ENCODE data around the gene STON2. TPM values are rescaled to one million over a fixed set of nuclear protein-coding genes. Genes with fewer than 3 reads are reported as not detected.

STON2 gene, protein sequence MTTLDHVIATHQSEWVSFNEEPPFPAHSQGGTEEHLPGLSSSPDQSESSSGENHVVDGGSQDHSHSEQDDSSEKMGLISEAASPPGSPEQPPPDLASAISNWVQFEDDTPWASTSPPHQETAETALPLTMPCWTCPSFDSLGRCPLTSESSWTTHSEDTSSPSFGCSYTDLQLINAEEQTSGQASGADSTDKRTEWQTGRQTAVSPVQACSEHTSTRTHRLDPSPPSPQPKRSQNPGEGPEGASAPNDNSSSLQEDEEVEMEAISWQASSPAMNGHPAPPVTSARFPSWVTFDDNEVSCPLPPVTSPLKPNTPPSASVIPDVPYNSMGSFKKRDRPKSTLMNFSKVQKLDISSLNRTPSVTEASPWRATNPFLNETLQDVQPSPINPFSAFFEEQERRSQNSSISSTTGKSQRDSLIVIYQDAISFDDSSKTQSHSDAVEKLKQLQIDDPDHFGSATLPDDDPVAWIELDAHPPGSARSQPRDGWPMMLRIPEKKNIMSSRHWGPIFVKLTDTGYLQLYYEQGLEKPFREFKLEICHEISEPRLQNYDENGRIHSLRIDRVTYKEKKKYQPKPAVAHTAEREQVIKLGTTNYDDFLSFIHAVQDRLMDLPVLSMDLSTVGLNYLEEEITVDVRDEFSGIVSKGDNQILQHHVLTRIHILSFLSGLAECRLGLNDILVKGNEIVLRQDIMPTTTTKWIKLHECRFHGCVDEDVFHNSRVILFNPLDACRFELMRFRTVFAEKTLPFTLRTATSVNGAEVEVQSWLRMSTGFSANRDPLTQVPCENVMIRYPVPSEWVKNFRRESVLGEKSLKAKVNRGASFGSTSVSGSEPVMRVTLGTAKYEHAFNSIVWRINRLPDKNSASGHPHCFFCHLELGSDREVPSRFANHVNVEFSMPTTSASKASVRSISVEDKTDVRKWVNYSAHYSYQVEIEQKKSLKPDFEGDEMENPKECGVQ
- not detected for total RNA-seq
- not detected for polyA plus RNA-seq

DNA sequence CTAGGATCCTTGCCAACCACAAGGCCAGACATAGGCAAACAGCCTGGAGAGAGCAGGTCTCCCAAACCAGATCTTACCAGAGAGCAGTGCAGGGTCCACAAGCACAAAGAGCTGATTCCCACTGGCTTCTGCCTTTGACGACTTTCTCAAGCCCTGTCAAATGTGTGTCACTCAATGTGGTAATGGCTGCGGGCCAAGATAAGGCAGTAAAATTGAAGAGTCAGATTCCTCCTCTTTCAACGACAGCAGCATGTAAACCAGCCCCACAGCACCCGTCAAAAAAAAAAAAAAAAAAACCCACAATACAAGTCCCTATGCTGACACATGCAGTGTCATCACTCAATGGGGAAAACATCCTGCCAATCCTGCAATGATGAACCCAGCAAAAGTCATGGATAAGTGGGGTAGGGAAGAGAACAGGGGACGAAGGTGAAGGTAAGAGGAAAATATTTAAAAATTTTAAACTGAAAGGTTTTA lies at the start of gene STON2:
Gene STON2, minus strand, starts transcription at position 123 of the 477 bp plus-strand sequence. CDS start 1,942 bp downstream, outside the sequence.
- H3K9me3 Mint-ChIP-seq = peaks cover 0 to 3% (median 0%) of the 10 kb centered on the region in 8 donors
- Histone ChIP-seq H3K4me1 (ENCODE audit: insufficient read depth, low read length) (no peaks in the 10 kb centered on the region), H3K4me3 (ENCODE audit: low read length in 2 of 2) (no peak within 1 kb of the TSS), H3K27me3 (ENCODE audit: insufficient read depth, low read length) (no peaks in the 10 kb centered on the region), H3K27ac (ENCODE audit: low read depth, low read length) (no peak within 1 kb of the TSS), H3K36me3 (ENCODE audit: insufficient read depth, low read length) (no peaks in the 10 kb centered on the region), H3K9me3 (ENCODE audit: control insufficient read depth in 1 of 2, low read length in 2 of 2) (no peaks in the 10 kb centered on the region)
- H3K36me3 Mint-ChIP-seq = no peaks in the 10 kb centered on the region
- no peak for DNase-seq
- no peak within 1 kb of the TSS for H3K4me3 Mint-ChIP-seq
- no peak within 1 kb of the TSS for H3K27ac Mint-ChIP-seq
- POLR2A ChIA-PET (ENCODE audit: partially characterized antibody) = no interaction called here
- CTCF ChIA-PET (ENCODE audit: partially characterized antibody) = no interaction called here
- intact Hi-C loops (cut with micrococcal nuclease) = no loop called here
- H3K4me1 Mint-ChIP-seq = no peaks in the 10 kb centered on the region
- H3K27me3 Mint-ChIP-seq = peaks cover 1 to 5% of the 10 kb centered on the region in 2 donors

DNA sequence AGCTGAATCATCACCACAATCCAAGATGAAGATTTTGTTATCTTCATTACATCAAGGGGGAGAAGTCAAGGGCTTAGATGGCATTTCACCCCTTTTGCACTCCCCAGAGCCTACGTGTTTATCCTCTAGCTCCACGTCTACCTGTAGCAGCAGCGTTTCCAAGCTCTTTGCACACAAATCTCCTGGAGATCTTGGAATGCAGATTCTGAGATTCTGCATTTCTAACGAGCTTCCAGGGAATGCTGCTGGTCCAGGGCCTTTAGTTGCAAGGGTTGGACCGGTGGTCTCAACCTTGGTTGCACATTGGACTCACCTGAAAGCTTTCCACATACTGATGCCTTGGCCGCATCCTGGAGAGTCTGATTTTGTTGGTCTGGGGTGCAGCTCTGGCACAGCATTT lies 49.5 kb upstream of the STON2 start:
- H3K27me3 ChIP-seq (ENCODE audit: insufficient read depth, low read length) = no peaks in the 10 kb centered on the region
- no peak overlapping the region for H3K4me3 ChIP-seq (ENCODE audit: low read length in 2 of 2)
- POLR2A ChIA-PET (ENCODE audit: partially characterized antibody) = no interaction called here
- no peaks in the 10 kb centered on the region for H3K9me3 ChIP-seq (ENCODE audit: control insufficient read depth in 1 of 2, low read length in 2 of 2)
- intact Hi-C loops (cut with micrococcal nuclease) = no loop called here
- no peaks in the 10 kb centered on the region for H3K4me1 ChIP-seq (ENCODE audit: insufficient read depth, low read length)
- no peaks in the 10 kb centered on the region for H3K36me3 ChIP-seq (ENCODE audit: insufficient read depth, low read length)
- H3K27ac ChIP-seq (ENCODE audit: low read depth, low read length) = no peak overlapping the region
- Mint-ChIP-seq H3K36me3 (no peaks in the 10 kb centered on the region), H3K4me3 (no peak overlapping the region), H3K27ac (no peak overlapping the region), H3K4me1 (peaks cover 0 to 4% (median 3%) of the 10 kb centered on the region in 4 donors), H3K9me3 (no peaks in the 10 kb centered on the region), H3K27me3 (peaks cover 9 to 21% of the 10 kb centered on the region in 2 donors)
- no peak for DNase-seq
- CTCF ChIA-PET (ENCODE audit: partially characterized antibody) = interaction anchor here (1.2 kb wide), 2 partner anchors 9 to 14 kb away, joined by 3 to 4 read pairs; no protein-coding TSS in a partner anchor

DNA sequence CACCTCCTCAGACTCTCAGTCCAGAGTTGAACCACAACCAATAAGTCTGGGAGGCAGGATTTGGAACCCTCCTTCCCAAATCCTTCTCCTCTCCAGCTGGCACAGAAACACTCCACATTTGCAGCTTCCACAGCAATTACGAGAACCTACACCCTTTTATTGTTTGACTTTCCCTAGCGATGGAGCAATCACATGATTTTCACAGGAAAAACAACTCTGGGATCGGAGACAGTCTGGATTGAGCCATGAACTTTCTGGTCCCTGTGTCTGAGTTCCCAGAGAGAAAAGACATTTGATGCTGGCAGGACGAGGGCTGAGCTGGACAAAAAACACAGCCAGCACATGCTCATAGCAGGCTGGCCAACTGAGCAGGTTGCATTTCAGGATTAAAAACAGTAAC lies 49.0 kb upstream of the STON2 start:
- Histone ChIP-seq H3K9me3 (ENCODE audit: control insufficient read depth in 1 of 2, low read length in 2 of 2) (no peaks in the 10 kb centered on the region), H3K27ac (ENCODE audit: low read depth, low read length) (no peak overlapping the region), H3K36me3 (ENCODE audit: insufficient read depth, low read length) (no peaks in the 10 kb centered on the region), H3K27me3 (ENCODE audit: insufficient read depth, low read length) (no peaks in the 10 kb centered on the region), H3K4me1 (ENCODE audit: insufficient read depth, low read length) (no peaks in the 10 kb centered on the region), H3K4me3 (ENCODE audit: low read length in 2 of 2) (no peak overlapping the region)
- H3K9me3 Mint-ChIP-seq = no peaks in the 10 kb centered on the region
- peaks cover 8 to 21% of the 10 kb centered on the region in 2 donors for H3K27me3 Mint-ChIP-seq
- no peak overlapping the region for H3K4me3 Mint-ChIP-seq
- no peaks in the 10 kb centered on the region for H3K36me3 Mint-ChIP-seq
- no peak overlapping the region for H3K27ac Mint-ChIP-seq
- CTCF ChIA-PET (ENCODE audit: partially characterized antibody) = interaction anchor here (1.2 kb wide), 2 partner anchors 9 to 14 kb away, joined by 3 to 4 read pairs; no protein-coding TSS in a partner anchor
- intact Hi-C loops (cut with micrococcal nuclease) = no loop called here
- no peak for DNase-seq
- POLR2A ChIA-PET (ENCODE audit: partially characterized antibody) = no interaction called here
- H3K4me1 Mint-ChIP-seq = peaks cover 0 to 4% (median 3%) of the 10 kb centered on the region in 4 donors

DNA sequence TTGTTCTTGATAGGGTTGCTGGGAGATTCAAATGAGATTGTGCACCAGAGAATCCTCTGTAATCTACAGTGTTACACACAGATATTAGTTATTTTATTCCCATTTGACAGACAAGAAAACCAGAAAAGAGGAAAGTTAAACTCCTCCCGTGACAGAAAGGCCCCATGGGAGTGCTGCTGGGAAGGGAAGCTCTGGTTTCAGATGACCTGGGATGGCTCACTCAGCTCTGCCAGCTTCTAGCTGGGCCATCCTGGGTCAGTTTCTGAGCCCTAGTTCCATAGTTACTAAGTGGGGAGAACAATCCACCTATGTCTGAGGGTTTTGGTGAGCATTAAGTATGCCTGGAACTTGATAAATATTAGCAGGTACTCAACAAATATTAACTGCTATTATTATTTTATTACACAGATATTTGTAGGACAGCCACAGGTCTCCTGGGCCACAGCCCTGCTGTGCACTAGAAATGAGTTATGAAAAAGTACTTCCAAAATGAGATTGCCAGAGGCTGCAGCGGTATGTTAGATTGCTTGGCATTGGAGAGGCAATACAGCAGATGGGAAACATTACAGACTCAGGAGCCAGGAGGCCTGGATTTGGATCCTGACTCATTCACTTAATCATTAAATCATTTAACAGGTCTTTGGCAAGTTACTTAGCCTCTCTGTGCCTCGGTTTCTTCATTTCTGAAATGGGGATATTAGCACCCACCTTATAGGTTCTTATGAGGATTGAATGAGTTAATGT lies 47.1 kb upstream of the STON2 start:
- POLR2A ChIA-PET (ENCODE audit: partially characterized antibody) = no interaction called here
- intact Hi-C loops (cut with micrococcal nuclease) = no loop called here
- Histone ChIP-seq H3K9me3 (ENCODE audit: control insufficient read depth in 1 of 2, low read length in 2 of 2) (no peaks in the 10 kb centered on the region), H3K27ac (ENCODE audit: low read depth, low read length) (no peak overlapping the region), H3K27me3 (ENCODE audit: insufficient read depth, low read length) (no peaks in the 10 kb centered on the region), H3K4me3 (ENCODE audit: low read length in 2 of 2) (no peak overlapping the region), H3K4me1 (ENCODE audit: insufficient read depth, low read length) (no peaks in the 10 kb centered on the region), H3K36me3 (ENCODE audit: insufficient read depth, low read length) (no peaks in the 10 kb centered on the region)
- no peak for DNase-seq
- no peaks in the 10 kb centered on the region for H3K36me3 Mint-ChIP-seq
- no peaks in the 10 kb centered on the region for H3K9me3 Mint-ChIP-seq
- H3K27me3 Mint-ChIP-seq = peaks cover 16 to 29% of the 10 kb centered on the region in 2 donors
- CTCF ChIA-PET (ENCODE audit: partially characterized antibody) = no interaction called here
- H3K4me3 Mint-ChIP-seq = no peak overlapping the region
- no peak overlapping the region for H3K27ac Mint-ChIP-seq
- H3K4me1 Mint-ChIP-seq = no peaks in the 10 kb centered on the region

DNA sequence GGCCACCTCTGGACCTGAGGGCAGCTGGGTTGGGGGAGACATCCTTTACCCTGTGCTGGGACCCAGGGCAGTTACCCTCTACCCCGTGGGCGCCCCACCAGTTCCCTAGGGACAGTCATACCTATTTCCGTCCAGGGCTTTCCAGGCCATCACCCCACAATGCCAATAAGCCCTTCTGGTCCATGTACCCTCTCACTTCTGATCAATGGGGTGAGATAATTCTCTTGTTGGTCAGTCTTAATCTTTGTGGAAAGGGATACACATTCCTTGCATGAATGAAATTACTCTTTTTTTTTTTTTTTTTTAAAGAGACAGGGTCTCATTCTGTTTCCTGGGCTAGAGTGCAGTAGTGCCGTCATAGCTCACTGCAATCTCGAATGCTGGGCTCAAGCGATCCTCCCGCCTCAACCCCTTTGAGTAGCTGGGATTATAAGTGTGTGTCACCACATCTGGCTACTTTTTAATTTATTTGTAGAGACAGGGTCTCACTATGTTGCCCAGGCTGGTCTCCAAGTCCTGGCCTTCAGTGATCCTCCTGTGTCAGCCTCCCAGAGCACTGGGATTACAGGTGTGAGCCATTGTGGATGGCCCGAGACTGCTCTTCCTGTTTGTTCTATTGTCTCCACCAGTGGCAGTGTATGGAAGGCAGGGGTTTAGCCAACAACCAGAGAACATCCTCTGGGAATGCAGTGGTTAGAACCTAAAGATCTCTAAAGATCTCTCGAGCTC lies 46.3 kb upstream of the STON2 start:
- H3K4me1 Mint-ChIP-seq = no peaks in the 10 kb centered on the region
- POLR2A ChIA-PET (ENCODE audit: partially characterized antibody) = no interaction called here
- CTCF ChIA-PET (ENCODE audit: partially characterized antibody) = no interaction called here
- no peak overlapping the region for H3K4me3 Mint-ChIP-seq
- H3K27ac Mint-ChIP-seq = no peak overlapping the region
- no peak overlapping the region for H3K4me3 ChIP-seq (ENCODE audit: low read length in 2 of 2)
- intact Hi-C loops (cut with micrococcal nuclease) = no loop called here
- no peak for DNase-seq
- H3K27me3 ChIP-seq (ENCODE audit: insufficient read depth, low read length) = no peaks in the 10 kb centered on the region
- no peaks in the 10 kb centered on the region for H3K36me3 ChIP-seq (ENCODE audit: insufficient read depth, low read length)
- H3K9me3 Mint-ChIP-seq = no peaks in the 10 kb centered on the region
- no peaks in the 10 kb centered on the region for H3K36me3 Mint-ChIP-seq
- no peaks in the 10 kb centered on the region for H3K4me1 ChIP-seq (ENCODE audit: insufficient read depth, low read length)
- H3K9me3 ChIP-seq (ENCODE audit: control insufficient read depth in 1 of 2, low read length in 2 of 2) = no peaks in the 10 kb centered on the region
- no peak overlapping the region for H3K27ac ChIP-seq (ENCODE audit: low read depth, low read length)
- peaks cover 16 to 34% of the 10 kb centered on the region in 2 donors for H3K27me3 Mint-ChIP-seq

DNA sequence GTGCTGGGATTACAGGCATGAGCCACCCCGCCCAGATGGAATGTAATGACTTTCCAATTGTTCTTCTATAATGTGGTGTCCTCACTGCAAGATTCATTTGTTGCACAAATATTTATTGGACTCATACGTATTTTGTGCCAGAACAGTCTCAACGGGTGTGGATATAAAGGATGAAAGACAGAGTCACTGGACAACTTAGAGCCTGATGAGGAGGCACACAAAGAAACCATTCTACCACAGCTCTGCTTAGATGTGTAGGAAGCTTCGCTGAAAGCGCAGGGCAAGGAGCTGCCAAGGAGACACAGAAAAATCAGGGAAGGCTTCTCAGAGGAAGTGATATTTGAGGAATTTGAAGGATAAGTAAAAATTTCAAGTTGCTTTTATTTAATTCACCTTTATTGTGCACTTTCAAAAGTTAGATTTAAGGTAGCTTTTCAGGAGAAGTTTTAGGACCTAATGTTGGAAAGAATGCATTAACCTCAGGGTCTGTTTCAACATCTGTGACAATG lies 41.6 kb upstream of the STON2 start:
- H3K27ac ChIP-seq (ENCODE audit: low read depth, low read length) = no peak overlapping the region
- no peaks in the 10 kb centered on the region for H3K9me3 ChIP-seq (ENCODE audit: control insufficient read depth in 1 of 2, low read length in 2 of 2)
- no peak for DNase-seq
- ChIA-PET POLR2A (ENCODE audit: partially characterized antibody) (no interaction called here), CTCF (ENCODE audit: partially characterized antibody) (interaction anchor here (2.3 kb wide), 1 partner anchor 11 kb away, joined by 9 read pairs; no protein-coding TSS in a partner anchor)
- intact Hi-C loops (cut with micrococcal nuclease) = no loop called here
- peaks cover 0 to 1% (median 0%) of the 10 kb centered on the region in 8 donors for H3K9me3 Mint-ChIP-seq
- no peak overlapping the region for H3K27ac Mint-ChIP-seq
- H3K4me3 Mint-ChIP-seq = no peak overlapping the region
- no peaks in the 10 kb centered on the region for H3K36me3 Mint-ChIP-seq
- peaks cover 8% of the 10 kb centered on the region for H3K27me3 ChIP-seq (ENCODE audit: insufficient read depth, low read length)
- peaks cover 5% of the 10 kb centered on the region for H3K4me1 ChIP-seq (ENCODE audit: insufficient read depth, low read length)
- H3K36me3 ChIP-seq (ENCODE audit: insufficient read depth, low read length) = no peaks in the 10 kb centered on the region
- H3K27me3 Mint-ChIP-seq = peaks cover 36 to 46% of the 10 kb centered on the region in 2 donors
- H3K4me1 Mint-ChIP-seq = peaks cover 2 to 9% (median 7%) of the 10 kb centered on the region in 4 donors
- H3K4me3 ChIP-seq (ENCODE audit: low read length in 2 of 2) = no peak overlapping the region
